ENCODE measurements around the gene FOXA3. TPM values are rescaled to one million over a fixed set of nuclear protein-coding genes. Genes with fewer than 3 reads are reported as not detected.
"Not testable (repeated sequence)": the region's sequence is repeated elsewhere in the genome, so short reads cannot be mapped to it uniquely, and the experiment has no call there.

The FOXA3 gene
- total RNA-seq, 2 donors from 2014 or later: 0.09 to 1.1 TPM

DNA sequence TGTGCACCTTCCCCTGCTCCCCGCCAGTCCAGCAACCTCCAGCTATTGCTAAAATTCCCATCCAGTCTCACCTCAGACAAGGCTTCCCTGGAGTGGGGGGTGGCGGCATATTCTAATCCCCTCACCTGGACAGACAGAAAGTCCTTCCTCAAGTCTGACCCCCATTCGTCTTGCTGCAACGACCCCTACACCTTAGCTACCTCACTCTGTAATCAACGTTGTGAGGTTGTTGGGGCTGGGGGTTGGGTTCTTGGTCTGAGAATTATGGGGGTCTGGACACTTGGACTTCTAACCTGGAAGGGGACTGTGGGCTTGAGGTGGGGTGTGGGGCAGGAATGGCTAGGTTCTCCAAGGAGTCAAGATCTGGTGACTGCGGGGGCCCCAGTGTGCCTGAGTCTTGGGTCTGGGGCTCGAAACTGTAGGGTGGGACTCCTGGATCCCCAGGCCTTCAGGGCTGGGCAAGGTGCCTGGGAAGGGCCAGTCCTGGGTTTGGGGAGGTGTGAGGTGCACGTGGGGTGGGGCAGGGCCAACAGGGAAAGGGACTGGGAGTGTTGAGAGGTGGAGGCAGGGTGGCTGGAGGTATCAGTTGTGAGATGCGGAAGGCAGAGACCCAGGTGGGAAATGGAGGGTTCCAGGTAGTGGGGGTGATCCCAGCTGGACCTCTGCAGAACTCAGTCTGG is 1.3 kb downstream of the FOXA3 start:
- no peak for DNase-seq (ENCODE audit: low spot score)
- Histone ChIP-seq H3K9me3 (no peaks in the 10 kb centered on the region), H3K27me3 (replicated peaks; ENCODE audit: insufficient read depth) (no peaks in the 10 kb centered on the region), H3K4me1 (replicated peaks) (peaks cover 3% of the 10 kb centered on the region), H3K27ac (no peak overlapping the region), H3K36me3 (no peaks in the 10 kb centered on the region), H3K4me3 (no peak overlapping the region)
- 70% methylated on average over 9 of the region's 9 CpGs for WGBS
- intact Hi-C loops (cut with DNase I): no loop called here
- TF ChIP-seq POLR2A (IDR thresholded peaks at IDR 0.05) (no peak), POLR2AphosphoS5 (IDR thresholded peaks at IDR 0.05) (no peak)
- TF ChIP-seq, protein P1, sequence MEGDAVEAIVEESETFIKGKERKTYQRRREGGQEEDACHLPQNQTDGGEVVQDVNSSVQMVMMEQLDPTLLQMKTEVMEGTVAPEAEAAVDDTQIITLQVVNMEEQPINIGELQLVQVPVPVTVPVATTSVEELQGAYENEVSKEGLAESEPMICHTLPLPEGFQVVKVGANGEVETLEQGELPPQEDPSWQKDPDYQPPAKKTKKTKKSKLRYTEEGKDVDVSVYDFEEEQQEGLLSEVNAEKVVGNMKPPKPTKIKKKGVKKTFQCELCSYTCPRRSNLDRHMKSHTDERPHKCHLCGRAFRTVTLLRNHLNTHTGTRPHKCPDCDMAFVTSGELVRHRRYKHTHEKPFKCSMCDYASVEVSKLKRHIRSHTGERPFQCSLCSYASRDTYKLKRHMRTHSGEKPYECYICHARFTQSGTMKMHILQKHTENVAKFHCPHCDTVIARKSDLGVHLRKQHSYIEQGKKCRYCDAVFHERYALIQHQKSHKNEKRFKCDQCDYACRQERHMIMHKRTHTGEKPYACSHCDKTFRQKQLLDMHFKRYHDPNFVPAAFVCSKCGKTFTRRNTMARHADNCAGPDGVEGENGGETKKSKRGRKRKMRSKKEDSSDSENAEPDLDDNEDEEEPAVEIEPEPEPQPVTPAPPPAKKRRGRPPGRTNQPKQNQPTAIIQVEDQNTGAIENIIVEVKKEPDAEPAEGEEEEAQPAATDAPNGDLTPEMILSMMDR (IDR thresholded peaks at IDR 0.05): no peak

DNA sequence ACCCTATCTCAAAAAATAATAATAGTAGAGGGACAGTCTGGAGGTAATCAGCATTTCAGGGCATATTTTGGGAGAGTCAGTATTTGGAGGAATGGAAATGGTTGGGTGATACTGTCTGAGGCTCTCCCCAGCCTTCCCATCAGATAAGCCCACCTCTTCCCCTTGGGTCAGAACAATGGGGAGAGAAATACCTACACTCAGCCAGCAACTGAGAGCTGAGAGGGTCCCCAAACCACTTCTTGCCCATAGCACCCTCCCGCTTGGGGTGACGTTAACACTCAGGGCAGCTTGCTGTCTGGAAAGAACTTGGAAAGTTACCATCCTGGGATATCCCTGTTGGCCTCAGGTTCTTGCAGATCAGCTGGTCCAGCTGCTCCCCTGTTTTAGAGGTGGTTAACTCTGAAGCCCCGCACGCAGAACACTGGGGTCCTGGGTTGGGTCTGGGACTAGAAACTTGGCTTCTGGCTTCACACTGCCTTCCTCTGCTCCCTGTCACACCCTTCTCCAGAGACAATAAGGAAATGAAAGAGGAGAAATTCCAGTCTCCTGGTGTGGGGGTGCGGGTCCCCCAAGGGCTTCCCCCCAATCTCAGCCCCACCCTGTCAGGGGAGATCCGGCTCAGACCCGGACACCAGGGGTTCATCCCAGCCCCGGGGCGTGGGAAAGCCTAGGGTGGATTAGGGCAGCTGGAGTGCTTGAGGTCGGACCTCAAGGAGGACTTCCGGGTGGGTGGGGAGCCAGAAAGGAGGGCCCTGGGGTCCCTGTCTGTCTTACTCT is 2.5 kb downstream of the FOXA3 start:
- no peak overlapping the region for H3K27ac ChIP-seq
- intact Hi-C loops (cut with DNase I): no loop called here
- no peaks in the 10 kb centered on the region for H3K27me3 ChIP-seq (replicated peaks; ENCODE audit: insufficient read depth)
- H3K4me3 ChIP-seq: no peak overlapping the region
- TF ChIP-seq, protein P1 (IDR thresholded peaks at IDR 0.05): no peak
- TF ChIP-seq POLR2AphosphoS5 (IDR thresholded peaks at IDR 0.05): no peak
- no peak for TF ChIP-seq POLR2A (IDR thresholded peaks at IDR 0.05)
- no peaks in the 10 kb centered on the region for H3K36me3 ChIP-seq
- H3K9me3 ChIP-seq: no peaks in the 10 kb centered on the region
- no peak for DNase-seq (ENCODE audit: low spot score)
- 68% methylated on average over 11 of the region's 11 CpGs for WGBS
- H3K4me1 ChIP-seq (replicated peaks): peaks cover 3% of the 10 kb centered on the region

DNA sequence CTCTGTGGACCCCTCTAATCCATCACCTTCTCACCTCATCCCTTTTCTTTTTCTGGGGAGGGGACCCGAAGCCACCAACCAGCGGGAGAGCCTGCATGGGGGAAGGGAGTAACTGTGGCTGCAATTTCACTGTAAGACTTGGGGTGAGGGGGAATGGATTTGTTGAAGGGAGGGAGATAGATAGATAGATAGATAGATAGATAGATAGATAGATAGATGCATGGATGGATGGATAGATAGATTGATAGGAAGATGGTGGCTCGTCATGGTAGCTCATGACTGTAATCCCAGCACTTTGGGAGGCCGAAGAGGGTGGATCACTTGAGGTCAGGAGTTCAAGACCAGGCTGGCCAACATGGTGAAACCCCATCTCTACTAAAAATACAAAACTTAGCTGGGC is 3.1 kb downstream of the FOXA3 start:
- H3K4me3 ChIP-seq; intact Hi-C loops (cut with DNase I); H3K27ac ChIP-seq; H3K4me1 ChIP-seq (replicated peaks); H3K27me3 ChIP-seq (replicated peaks; ENCODE audit: insufficient read depth); H3K36me3 ChIP-seq; DNase-seq (ENCODE audit: low spot score); H3K9me3 ChIP-seq: not testable (repeated sequence)
- 76% methylated on average over 4 of the region's 4 CpGs for WGBS

DNA sequence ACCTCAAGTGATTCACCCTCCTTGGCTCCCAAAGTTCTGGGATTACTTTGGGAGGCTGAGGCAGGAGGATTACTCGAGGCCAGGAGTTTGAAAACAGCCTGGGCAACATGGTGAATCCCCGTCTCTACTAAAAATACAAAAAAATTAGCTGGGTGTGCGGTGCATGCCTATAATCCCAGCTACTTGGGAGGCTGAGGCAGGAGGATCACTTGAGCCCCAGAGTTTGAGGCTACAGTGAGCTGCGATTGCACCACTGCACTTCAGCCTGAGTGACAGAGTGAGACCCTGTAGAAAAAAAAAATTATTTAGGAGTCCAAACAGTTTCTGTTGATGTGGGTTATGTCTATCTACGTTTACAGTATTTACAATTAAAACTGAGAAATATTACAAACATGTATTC is 6.7 kb downstream of the FOXA3 start:
- H3K27me3 ChIP-seq (replicated peaks; ENCODE audit: insufficient read depth): no peaks in the 10 kb centered on the region
- intact Hi-C loops (cut with DNase I): no loop called here
- no peak for TF ChIP-seq POLR2A (IDR thresholded peaks at IDR 0.05)
- TF ChIP-seq, protein P1 (IDR thresholded peaks at IDR 0.05): no peak
- TF ChIP-seq POLR2AphosphoS5 (IDR thresholded peaks at IDR 0.05): no peak
- no peaks in the 10 kb centered on the region for H3K9me3 ChIP-seq
- H3K27ac ChIP-seq: no peak overlapping the region
- H3K36me3 ChIP-seq: no peaks in the 10 kb centered on the region
- no peak overlapping the region for H3K4me3 ChIP-seq
- 87% methylated on average over 5 of the region's 5 CpGs for WGBS
- H3K4me1 ChIP-seq (replicated peaks): no peaks in the 10 kb centered on the region
- DNase-seq (ENCODE audit: low spot score): no peak

DNA sequence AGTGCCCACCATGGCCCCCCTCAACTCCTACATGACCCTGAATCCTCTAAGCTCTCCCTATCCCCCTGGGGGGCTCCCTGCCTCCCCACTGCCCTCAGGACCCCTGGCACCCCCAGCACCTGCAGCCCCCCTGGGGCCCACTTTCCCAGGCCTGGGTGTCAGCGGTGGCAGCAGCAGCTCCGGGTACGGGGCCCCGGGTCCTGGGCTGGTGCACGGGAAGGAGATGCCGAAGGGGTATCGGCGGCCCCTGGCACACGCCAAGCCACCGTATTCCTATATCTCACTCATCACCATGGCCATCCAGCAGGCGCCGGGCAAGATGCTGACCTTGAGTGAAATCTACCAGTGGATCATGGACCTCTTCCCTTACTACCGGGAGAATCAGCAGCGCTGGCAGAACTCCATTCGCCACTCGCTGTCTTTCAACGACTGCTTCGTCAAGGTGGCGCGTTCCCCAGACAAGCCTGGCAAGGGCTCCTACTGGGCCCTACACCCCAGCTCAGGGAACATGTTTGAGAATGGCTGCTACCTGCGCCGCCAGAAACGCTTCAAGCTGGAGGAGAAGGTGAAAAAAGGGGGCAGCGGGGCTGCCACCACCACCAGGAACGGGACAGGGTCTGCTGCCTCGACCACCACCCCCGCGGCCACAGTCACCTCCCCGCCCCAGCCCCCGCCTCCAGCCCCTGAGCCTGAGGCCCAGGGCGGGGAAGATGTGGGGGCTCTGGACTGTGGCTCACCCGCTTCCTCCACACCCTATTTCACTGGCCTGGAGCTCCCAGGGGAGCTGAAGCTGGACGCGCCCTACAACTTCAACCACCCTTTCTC is 8.2 kb downstream of the FOXA3 start:
- no peaks in the 10 kb centered on the region for H3K27me3 ChIP-seq (replicated peaks; ENCODE audit: insufficient read depth)
- H3K9me3 ChIP-seq: no peaks in the 10 kb centered on the region
- H3K36me3 ChIP-seq: no peaks in the 10 kb centered on the region
- TF ChIP-seq, protein P1 (IDR thresholded peaks at IDR 0.05): no peak
- TF ChIP-seq POLR2A (IDR thresholded peaks at IDR 0.05) (no peak), POLR2AphosphoS5 (IDR thresholded peaks at IDR 0.05) (no peak)
- WGBS: 96% methylated on average over 34 of the region's 34 CpGs
- H3K4me1 ChIP-seq (replicated peaks): no peaks in the 10 kb centered on the region
- intact Hi-C loops (cut with DNase I): no loop called here
- H3K27ac ChIP-seq: no peak overlapping the region
- no peak for DNase-seq (ENCODE audit: low spot score)
- no peak overlapping the region for H3K4me3 ChIP-seq

Measured in prostate gland (tissue), 2 donors.